Body of pancreas (tissue), 4 donors: ENCODE results near the gene CRACR2B.

ENCODE experiments used
- CTCF ChIP-seq, 7 experiments: fragments of 450-650 bp in 4 of 7; fragments of 200-600 bp in 3 of 7; sonication (generic) in 3 of 7; IDR thresholded peaks; one replicate each; pipeline ENCODE4 v1.5.1; 2016 to 2019; ENCODE audit warnings: antibody characterized with exemption in 7 of 7
- POLR2A ChIP-seq, 3 donors: fragments of 450-650 bp; IDR thresholded peaks; one replicate each; pipeline ENCODE4 v1.6.1; 2016; ENCODE audit warnings: antibody characterized with exemption in 3 of 3, mild to moderate bottlenecking in 2 of 3

GRCh38 chr11:800473-800872 lies 27.2 kb upstream of the CRACR2B start:
- TF ChIP-seq CTCF (IDR thresholded peaks at IDR 0.05) (no peak), POLR2A (IDR thresholded peaks at IDR 0.05) (no peak)
